ENCODE measurements around the gene OR5K1. TPM values are rescaled to one million over a fixed set of nuclear protein-coding genes. Genes with fewer than 3 reads are reported as not detected.

The OR5K1 gene
- not detected for total RNA-seq (2021; fragmentation: NEBNext Ultra II Directional; extraction: Animal tissue kit (Norgen Biotek cat#: 25700))
- long read RNA-seq = 0 reads

GRCh38 chr3:98462901-98463300 is at the start of gene OR5K1:
Gene OR5K1 (plus strand): TSS chr3:98463201. CDS start chr3:98469577, 6,376 bp downstream.
- Mint-ChIP-seq H3K4me1 (ENCODE audit: low read depth) (no peaks in the 10 kb centered on the region), H3K27ac (no peak within 1 kb of the TSS), H3K27me3 (ENCODE audit: insufficient read depth) (peaks cover 2% of the 10 kb centered on the region), H3K9me3 (no peaks in the 10 kb centered on the region), H3K36me3 (ENCODE audit: low read depth) (no peaks in the 10 kb centered on the region), H3K4me3 (no peak within 1 kb of the TSS)
- DNase-seq = no peak
- no peak for TF ChIP-seq CTCF (IDR thresholded peaks at IDR 0.05)

GRCh38 chr3:98432575-98432974 is 30.4 kb upstream of the OR5K1 start:
- H3K27ac Mint-ChIP-seq = no peak overlapping the region

GRCh38 chr3:98433764-98434163 is 29.2 kb upstream of the OR5K1 start:
- Mint-ChIP-seq H3K36me3 (ENCODE audit: low read depth) (no peaks in the 10 kb centered on the region), H3K4me1 (ENCODE audit: low read depth) (no peaks in the 10 kb centered on the region), H3K27me3 (ENCODE audit: insufficient read depth) (no peaks in the 10 kb centered on the region; the same call in 1 of the 2 replicates), H3K27ac (no peak overlapping the region), H3K4me3 (no peak overlapping the region), H3K9me3 (peaks cover 15% of the 10 kb centered on the region)
- no peak for TF ChIP-seq CTCF (IDR thresholded peaks at IDR 0.05)
- no peak for DNase-seq

More at GRCh38 chr3:98432575-98432974, 30.4 kb upstream of the OR5K1 start:
- Mint-ChIP-seq H3K36me3 (ENCODE audit: low read depth) (no peaks in the 10 kb centered on the region), H3K9me3 (peaks cover 16% of the 10 kb centered on the region), H3K27me3 (ENCODE audit: insufficient read depth) (no peaks in the 10 kb centered on the region; the same call in 1 of the 2 replicates), H3K4me3 (no peak overlapping the region), H3K4me1 (ENCODE audit: low read depth) (no peaks in the 10 kb centered on the region)
- DNase-seq = no peak
- TF ChIP-seq CTCF (IDR thresholded peaks at IDR 0.05) = no peak

GRCh38 chr3:98434412-98434811 is 28.6 kb upstream of the OR5K1 start:
- TF ChIP-seq CTCF (IDR thresholded peaks at IDR 0.05) = no peak
- H3K4me3 Mint-ChIP-seq = no peak overlapping the region
- H3K4me1 Mint-ChIP-seq (ENCODE audit: low read depth) = no peaks in the 10 kb centered on the region
- no peak overlapping the region for H3K27ac Mint-ChIP-seq
- DNase-seq = no peak
- peaks cover 9% of the 10 kb centered on the region for H3K9me3 Mint-ChIP-seq
- H3K36me3 Mint-ChIP-seq (ENCODE audit: low read depth) = no peaks in the 10 kb centered on the region
- no peaks in the 10 kb centered on the region; the same call in 1 of the 2 replicates for H3K27me3 Mint-ChIP-seq (ENCODE audit: insufficient read depth)

- no peak overlapping the region for H3K27ac Mint-ChIP-seq
- TF ChIP-seq CTCF (IDR thresholded peaks at IDR 0.05) = no peak
- H3K4me1 Mint-ChIP-seq (ENCODE audit: low read depth) = no peaks in the 10 kb centered on the region
- no peaks in the 10 kb centered on the region for H3K9me3 Mint-ChIP-seq
- no peaks in the 10 kb centered on the region for H3K36me3 Mint-ChIP-seq (ENCODE audit: low read depth)
- H3K4me3 Mint-ChIP-seq = no peak overlapping the region
- no peak for DNase-seq
- H3K27me3 Mint-ChIP-seq (ENCODE audit: insufficient read depth) = no peaks in the 10 kb centered on the region; the same call in 1 of the 2 replicates
Measured at GRCh38 chr3:98440283-98440682, 22.7 kb upstream of the OR5K1 start.
